Smooth muscle cell of the brain vasculature (primary cell): ENCODE results near the gene ANXA2.
A peak's percentile ranks its signal among the peaks of the same experiment; 100 is the strongest.

Experiments used
- DNase-seq: peaks from one replicate; pipeline ENCODE4 v3.0.0-alpha.2; 2012; ENCODE audit warnings: low read depth, low spot score

The ANXA2 gene

GRCh38 chr15:60389261-60390077 is 8.3 kb downstream of the ANXA2 start:
- DNase-seq: no peak

- DNase-seq: no peak
Observed at GRCh38 chr15:60387321-60387720, 10.5 kb downstream of the ANXA2 start.

- DNase-seq: no peak
Observed at GRCh38 chr15:60386615-60387014, 11.2 kb downstream of the ANXA2 start.

DNA sequence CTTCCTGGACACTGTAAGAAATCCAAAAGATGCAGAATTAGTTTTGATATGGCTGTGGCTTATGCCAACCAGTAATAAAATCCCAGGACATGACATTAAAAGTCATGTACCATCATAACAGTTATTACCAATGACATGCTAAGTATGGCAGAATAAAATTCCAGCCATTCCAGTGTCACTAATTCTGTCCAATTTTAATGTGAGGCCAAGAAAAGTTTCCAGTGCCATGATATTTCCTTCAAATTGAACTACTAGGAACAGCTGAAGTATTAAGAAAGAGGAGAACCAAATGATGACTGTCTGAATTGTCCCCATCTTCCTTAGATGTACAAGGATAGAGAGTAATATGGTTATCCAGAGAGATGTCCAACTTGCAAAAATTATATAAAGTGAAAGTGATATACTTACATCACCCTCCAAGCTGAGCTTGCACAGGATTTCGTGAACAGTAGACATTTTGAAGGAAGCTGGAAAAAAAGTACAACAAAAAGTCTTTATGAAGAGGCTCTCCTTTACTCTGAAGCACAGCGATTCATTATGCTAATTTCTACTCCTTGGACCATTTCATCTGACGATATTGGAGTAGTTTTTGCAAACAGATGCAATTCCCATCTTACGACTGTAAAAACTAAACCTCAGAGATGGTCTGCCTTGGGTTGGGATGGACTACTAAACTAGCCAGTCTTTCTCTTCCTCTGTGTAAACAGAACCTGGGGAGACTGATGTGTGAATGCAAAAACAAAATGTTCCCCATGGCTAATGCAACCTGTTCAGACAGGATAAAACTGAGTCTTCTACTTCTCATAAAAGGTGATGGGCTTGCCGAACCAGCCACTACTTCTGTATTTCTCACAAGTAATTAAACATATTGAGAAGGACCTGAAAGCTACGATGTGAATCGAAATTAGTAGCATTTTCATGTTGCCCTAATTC is 11.9 kb downstream of the ANXA2 start:
- DNase-seq: no peak

DNA sequence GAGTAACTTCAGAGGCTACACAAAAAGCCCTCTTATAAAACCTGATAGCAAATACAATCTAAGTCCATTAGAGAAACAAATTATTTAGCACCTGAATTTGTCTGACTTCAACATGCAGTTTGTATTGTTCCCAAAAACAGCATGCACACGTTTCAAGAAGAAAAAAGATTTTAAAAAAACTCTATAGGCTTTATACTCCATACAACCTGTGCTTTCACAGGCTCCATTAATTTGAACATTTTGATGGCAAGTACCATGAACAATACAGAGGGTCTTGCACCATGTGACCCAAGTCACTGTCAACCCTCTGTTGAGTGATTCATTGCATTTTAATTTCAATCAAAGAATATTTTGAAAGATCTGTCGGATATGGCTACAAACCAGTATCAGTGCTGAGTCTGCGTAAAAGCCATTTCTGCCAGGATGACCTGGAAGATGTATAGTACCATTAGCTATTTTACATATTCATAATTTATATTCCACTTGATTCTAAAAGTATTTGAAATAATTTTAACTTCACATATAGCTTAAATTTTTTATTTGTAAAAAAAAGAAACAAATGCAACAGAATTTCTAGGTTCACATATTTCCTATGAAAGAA is 13.2 kb downstream of the ANXA2 start:
- no peak for DNase-seq

DNA sequence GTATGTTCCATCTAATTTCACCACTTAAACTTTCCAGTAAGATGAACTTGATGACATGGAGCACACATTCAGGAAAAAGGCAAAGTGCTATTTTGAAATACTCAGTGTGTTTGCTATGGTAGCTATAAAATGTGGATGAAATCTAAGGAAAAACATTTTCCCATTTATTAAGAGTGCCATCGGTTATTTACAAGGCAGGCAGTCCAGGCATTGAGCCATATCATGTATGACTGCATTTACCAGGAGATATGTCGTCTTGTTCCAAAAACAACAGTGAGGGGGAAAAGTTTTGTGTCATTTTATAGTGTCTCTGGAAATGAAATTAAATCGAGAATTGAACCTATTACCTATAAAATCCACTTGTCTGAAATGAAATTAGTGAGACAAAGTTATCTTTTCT is 13.7 kb downstream of the ANXA2 start:
- no peak for DNase-seq

DNA sequence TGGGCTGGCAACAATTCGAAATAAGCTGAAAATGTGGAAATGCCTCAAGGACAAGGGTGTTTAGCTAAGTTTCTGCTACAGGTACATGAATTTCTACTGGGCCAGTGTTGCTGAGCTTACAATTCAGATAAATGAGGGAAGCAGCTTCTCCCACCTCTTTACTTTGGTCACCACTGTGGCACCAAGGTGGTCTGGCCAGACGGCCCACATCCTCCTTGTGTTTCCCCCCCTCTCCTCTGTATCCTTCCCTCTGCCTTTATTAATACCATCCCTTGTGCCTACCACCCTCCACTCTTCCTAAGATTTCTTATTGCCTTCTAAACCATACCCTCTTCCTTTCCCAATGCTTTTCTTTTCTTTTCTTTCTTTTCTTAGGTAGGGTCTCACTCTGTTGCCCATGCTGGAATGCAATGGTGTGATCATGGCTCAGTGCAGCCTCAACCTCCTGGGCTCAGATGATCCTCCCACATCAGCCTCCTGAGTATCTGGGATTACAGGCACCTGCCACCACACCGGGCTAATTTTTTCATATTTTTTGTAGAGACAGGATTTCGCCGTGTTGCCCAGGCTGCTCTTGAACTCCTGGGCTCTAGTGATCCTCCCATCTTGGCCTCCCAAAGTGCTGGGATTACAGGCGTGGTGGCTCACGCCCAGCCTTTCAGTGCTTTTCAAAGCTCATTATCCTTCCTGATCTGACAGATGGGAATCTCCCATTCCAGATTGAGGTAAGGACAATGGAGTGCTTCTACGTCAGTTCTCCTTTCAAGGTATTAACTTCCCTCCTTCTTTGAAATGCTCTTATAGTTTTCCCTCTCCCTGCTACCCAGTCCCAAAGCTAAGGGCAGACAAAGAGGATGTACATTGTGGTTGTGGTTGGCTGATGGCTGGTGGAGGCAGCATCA is 14.8 kb downstream of the ANXA2 start:
- no peak for DNase-seq

GRCh38 chr15:60381148-60381788 is 16.5 kb downstream of the ANXA2 start:
- DNase-seq: no peak

DNA sequence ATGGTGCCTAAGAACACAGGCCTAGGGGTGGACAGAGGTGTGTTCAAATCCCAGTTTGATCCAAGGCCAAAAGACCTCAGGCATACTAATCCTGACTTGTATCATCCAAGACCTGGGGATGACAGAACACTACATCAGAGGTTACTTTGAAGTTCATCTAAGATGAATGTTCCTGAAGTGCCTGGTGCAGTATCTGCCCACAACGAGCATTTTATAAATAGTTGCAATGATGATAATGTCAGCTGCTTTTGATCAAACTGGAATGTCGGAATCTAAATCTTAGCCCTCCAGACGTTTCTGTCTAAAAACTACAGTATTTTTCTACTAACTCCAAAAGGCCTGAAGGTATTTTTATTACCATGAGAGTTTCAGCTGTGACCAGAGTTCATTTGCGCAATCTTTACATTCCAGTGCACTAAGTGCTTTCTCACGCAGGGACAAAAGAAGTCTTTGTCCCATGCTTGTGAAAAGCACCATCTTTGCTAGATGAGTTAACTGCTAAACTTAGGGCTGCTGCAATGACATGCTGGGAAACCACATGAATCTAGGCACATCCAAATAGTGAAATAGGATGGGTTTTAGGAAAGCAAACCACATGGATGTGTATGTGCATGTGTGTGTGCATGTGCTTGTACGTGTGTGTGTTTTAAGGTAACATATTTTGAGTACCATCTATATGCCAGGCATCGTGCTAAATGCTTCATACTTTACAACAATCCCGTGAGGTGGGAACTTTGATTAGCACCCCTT is 18.1 kb downstream of the ANXA2 start:
- DNase-seq: no peak

DNA sequence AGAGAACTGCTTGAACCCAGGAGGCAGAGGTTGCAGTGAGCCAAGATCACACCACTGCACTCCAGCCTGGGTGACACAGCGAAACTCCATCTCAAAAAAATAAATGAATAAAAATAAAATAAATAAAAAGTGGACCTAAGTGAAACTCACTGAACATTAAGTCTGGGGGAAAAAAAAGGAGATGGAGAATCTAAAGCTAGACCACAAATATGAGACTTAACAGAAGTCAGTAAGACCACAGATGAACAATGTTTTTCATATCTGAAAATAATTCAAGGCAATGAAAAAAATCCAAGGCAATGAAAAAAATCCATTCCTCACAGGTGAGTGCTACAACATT is 18.6 kb downstream of the ANXA2 start:
- no peak for DNase-seq

- no peak for DNase-seq
Observed at GRCh38 chr15:60376677-60377095, 21.1 kb downstream of the ANXA2 start.

- no peak for DNase-seq
Observed at GRCh38 chr15:60375306-60375705, 22.5 kb downstream of the ANXA2 start.

DNA sequence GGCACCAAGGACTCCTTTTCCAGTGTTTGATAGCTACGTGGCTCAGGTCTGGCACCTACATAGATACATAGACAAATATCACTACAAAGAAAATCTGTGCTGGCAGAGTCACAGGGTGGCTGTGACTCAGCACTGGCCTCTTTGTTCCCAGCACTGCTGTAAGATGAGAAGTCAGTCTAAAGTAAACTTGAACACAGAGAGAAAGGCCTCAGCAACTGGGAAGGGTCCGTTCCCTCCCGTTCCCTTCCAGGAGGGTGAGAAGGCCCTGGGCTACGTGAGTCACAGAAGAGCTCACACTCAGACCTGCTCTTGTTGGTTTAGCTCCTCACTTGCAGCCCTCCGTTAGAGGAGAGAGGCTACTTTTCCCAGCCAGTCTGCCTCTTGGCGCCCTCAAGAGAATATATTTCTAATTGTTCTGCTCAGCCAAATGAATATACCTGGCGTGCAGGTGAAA is 23.1 kb downstream of the ANXA2 start:
- DNase-seq: peak; percentile 97

DNA sequence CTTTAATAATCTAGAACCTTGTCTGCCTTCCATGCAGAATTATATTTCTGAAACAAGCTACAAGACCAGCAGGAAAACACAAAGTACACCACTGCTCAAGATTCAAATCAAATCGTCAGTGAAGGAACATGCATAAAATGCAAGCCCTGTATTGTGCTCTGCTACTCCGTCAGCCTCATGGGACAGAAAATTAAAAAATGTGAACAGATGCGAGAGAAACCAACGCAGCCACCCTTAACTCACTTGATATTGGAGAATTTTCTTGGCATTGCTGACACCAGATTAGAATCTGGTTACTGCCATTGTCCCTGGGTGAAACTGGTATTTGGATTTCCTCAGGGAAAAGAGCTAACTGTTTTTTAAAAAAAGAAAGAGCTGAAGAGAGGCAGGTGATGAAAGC is 23.6 kb downstream of the ANXA2 start:
- no peak for DNase-seq

DNA sequence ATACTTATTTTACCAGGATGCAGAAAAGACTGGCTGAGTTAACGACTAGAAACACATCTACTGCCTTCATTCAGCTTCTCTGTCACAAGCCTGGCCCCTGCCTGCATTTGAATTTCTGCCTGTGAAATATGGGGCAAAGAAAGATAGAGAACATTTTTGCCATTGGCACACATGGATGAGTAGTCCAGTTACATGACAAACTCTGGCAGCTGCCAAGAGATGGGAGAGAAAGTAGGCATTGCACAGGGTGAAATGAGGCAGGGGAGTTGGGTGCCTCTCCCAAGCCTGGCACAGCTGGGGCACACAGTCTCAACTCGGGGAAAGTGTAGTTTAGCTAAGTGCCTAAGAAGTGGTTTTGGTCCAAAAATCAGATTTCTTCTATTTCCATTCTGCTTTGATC is 24.0 kb downstream of the ANXA2 start:
- DNase-seq: no peak

- no peak for DNase-seq
Observed at GRCh38 chr15:60373327-60373726, 24.5 kb downstream of the ANXA2 start.

GRCh38 chr15:60372756-60373155 is 25.0 kb downstream of the ANXA2 start:
- no peak for DNase-seq

GRCh38 chr15:60372227-60372626 is 25.6 kb downstream of the ANXA2 start:
- no peak for DNase-seq

- peak; percentile 97 for DNase-seq
Observed at GRCh38 chr15:60371175-60372051, 26.4 kb downstream of the ANXA2 start.
